Bronchial epithelial cell (primary cell): ENCODE results near the gene DSCAM. TPM values are rescaled to one million over a fixed set of nuclear protein-coding genes. Genes with fewer than 3 reads are reported as not detected.

Source experiments
- DNase-seq: peaks from one replicate; pipeline ENCODE4 v3.0.0-alpha.2; 2010; ENCODE audit warnings: low read depth
- FAIRE-seq: peaks from 2 replicates; lab custom pipeline; 2011; peaks lifted over from hg19 to GRCh38; lab: Jason Lieb, UNC
- H3K27me3 ChIP-seq: 2 replicates; pipeline ENCODE4 v1.5.1; 2011; ENCODE audit warnings: low read length; ENCODE audit not compliant: control insufficient read depth, insufficient read depth
- H3K36me3 ChIP-seq: 2 replicates; pipeline ENCODE4 v1.5.1; 2011; ENCODE audit warnings: low read length; ENCODE audit not compliant: control insufficient read depth, insufficient read depth
- H3K4me3 ChIP-seq: 2 replicates; pipeline ENCODE4 v1.5.1; 2011; ENCODE audit warnings: mild to moderate bottlenecking, low read depth, low read length, control low read depth
- total RNA-seq: library from RNA; depleted of rRNA; stranded (reverse); fragments of >200 nt; gene quantifications from 2 replicates; pipeline ENCODE4 v1.2.1, GENCODE V29; 2014
- TF ChIP-seq, protein P1 (sequence below): IDR thresholded peaks from 2 replicates; pipeline ENCODE4 v1.5.1; 2011; ENCODE audit warnings: mild to moderate bottlenecking, moderate library complexity, low read length, control low read depth, inconsistent platforms; ENCODE audit not compliant: insufficient read depth, severe bottlenecking

Gene DSCAM
- total RNA-seq, 1 donor from 2014 or later, result 0.53 TPM

DNA sequence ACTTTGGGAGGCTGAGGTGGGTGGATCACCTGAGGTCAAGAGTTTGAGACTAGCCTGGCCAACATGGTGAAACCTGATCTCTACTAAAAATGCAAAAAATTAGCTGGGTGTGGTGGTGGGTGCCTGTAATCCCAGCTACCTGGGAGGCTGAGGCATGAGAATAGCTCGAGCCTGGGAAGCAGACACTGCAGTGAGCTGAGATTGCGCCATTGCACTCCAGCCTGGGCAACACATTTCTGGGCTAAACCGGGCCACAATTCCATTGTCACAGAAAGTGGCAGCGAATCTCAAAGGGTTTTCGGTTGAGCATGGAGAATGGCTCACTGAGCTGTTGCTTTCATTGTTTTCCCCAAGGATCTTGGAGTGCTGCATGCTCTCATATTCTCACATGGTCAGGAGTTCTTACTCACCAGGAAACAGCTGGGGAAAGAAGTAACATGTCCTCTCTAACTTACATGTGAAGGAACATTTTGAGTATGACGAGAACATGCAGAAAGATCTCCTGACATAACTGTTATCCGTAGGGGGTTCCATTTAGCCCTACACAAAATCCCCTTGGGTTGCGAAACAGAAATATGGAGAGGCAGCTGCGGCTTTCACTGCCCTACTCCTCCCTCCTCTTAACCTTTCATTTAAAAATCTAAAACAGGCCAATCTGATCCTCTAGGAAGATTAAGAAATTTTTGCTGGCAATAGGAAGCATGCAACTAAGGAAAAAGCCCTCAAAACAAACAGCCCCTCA, 638.6 kb downstream of the DSCAM start:
- TF ChIP-seq, protein P1, sequence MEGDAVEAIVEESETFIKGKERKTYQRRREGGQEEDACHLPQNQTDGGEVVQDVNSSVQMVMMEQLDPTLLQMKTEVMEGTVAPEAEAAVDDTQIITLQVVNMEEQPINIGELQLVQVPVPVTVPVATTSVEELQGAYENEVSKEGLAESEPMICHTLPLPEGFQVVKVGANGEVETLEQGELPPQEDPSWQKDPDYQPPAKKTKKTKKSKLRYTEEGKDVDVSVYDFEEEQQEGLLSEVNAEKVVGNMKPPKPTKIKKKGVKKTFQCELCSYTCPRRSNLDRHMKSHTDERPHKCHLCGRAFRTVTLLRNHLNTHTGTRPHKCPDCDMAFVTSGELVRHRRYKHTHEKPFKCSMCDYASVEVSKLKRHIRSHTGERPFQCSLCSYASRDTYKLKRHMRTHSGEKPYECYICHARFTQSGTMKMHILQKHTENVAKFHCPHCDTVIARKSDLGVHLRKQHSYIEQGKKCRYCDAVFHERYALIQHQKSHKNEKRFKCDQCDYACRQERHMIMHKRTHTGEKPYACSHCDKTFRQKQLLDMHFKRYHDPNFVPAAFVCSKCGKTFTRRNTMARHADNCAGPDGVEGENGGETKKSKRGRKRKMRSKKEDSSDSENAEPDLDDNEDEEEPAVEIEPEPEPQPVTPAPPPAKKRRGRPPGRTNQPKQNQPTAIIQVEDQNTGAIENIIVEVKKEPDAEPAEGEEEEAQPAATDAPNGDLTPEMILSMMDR, result no peak
- FAIRE-seq, result no peak
- no peaks in the 10 kb centered on the region for H3K36me3 ChIP-seq
- no peaks in the 10 kb centered on the region for H3K27me3 ChIP-seq
- no peak for DNase-seq
- H3K4me3 ChIP-seq, result no peak overlapping the region

DNA sequence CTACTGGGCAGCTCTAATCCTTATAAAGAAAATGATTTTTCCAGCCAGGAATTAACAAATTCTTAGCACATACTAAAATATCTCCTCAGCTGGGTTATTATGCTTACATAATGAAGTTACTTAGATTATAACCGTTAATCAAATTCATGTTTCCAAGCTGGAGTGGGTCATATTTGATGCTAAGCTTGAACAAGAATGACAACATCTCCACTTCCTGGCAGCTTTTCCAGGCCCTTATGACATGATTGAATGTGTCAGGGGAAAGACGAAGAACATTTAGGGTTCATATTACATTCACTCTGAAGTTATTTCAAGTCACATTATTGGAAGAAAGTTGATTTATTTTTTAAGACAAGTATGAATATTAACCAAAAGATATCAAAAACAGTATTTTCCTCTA, 646.0 kb downstream of the DSCAM start:
- no peaks in the 10 kb centered on the region for H3K36me3 ChIP-seq
- FAIRE-seq (no peak), DNase-seq (peak; percentile 8)
- no peak overlapping the region for H3K4me3 ChIP-seq
- TF ChIP-seq, protein P1, result no peak
- no peaks in the 10 kb centered on the region for H3K27me3 ChIP-seq

DNA sequence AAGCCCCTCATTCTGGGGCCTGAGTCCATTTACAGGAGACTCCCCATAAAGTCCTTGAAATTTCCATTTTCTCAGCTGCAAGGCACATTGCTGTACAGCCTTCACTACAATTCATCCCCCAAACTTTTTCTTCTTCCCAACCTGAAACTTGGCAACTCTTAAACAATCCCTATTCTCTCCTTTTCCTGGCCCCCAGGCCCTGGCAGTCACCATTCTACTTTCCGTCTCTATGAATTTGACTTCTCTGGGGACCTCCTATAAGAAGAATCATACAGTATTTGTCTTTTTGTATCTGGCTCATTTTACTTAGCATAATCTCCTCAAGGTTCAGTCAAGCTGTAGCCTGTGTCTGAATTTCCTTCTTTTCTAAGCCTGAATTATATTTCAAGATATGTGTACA, 646.8 kb downstream of the DSCAM start:
- no peaks in the 10 kb centered on the region for H3K27me3 ChIP-seq
- DNase-seq (no peak), FAIRE-seq (no peak)
- no peak overlapping the region for H3K4me3 ChIP-seq
- TF ChIP-seq, protein P1, result no peak
- no peaks in the 10 kb centered on the region for H3K36me3 ChIP-seq

DNA sequence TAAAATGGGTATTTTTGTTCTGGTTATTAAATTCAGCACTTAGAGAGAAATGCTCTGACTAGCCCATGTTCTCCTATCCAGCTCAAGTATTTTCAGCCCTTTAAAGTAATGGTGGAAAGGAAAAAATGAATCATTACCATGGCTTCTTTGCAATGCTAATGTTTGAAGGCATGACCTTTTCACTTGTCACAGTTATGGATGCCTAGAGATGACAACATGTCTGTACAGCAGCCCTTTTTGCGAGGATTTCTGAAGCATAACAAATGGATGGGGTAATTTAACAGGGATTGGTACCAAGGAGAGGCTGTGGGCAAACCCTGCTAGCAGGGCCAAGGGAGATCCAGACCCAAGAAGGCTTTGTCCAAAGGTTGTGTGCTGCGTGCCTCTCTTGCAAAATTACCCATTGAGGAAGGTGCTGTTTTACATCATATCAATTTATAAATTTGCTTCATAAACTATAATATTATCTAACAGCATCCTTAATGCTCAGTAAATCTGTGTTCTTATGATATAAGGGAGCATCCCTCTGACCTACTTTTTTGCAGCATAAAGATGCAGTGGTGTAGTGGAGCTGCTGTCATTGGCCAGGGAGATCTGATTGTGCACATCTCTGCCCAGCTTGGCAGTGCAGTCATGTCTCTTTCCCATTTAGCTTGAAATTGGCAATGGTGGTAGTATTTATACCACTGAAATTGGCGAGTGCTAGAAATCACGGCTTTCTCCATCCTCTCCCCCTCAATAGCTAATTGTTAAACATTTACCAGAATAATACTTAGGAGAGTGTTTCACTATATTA, 652.6 kb downstream of the DSCAM start:
- no peak for FAIRE-seq
- TF ChIP-seq, protein P1, result no peak
- DNase-seq, result no peak

DNA sequence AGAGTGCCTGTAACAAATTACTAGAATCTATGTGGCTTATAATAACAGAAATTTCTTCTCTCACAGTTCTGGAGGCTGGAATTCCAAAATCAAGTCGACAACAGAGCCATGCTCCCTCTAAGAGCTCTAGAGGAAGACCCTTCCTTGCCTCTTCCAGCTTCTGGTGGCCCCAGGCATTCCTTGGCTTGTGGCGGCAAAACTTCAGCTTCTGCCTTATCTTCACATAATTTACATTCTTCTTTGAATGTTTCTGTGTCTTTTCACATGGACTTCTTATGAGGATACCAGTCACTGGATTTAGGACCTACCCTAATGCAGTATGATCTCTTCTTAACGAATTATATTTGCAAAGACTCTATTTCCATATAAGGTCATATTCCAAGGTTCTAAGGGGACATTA, 655.3 kb downstream of the DSCAM start:
- Histone ChIP-seq H3K4me3 (no peak overlapping the region), H3K27me3 (no peaks in the 10 kb centered on the region), H3K36me3 (no peaks in the 10 kb centered on the region)
- TF ChIP-seq, protein P1, result no peak
- DNase-seq (no peak), FAIRE-seq (no peak)

More for the DNA sequence above, 652.6 kb downstream of the DSCAM start:
- H3K36me3 ChIP-seq, result no peaks in the 10 kb centered on the region
- no peak overlapping the region for H3K4me3 ChIP-seq
- H3K27me3 ChIP-seq, result no peaks in the 10 kb centered on the region
